NCI-H774 (cell line): ENCODE results near the gene LDLRAD4.

Experiments
- DNase-seq: peaks from one replicate; lab custom pipeline; 2025; lab: John Stamatoyannopoulos, UW

Gene LDLRAD4

GRCh38 chr18:13265911-13266217 is 47.3 kb downstream of the LDLRAD4 start:
- DNase-seq, result no peak

- DNase-seq, result no peak
Observed at GRCh38 chr18:13266218-13267100, 47.9 kb downstream of the LDLRAD4 start.

DNA sequence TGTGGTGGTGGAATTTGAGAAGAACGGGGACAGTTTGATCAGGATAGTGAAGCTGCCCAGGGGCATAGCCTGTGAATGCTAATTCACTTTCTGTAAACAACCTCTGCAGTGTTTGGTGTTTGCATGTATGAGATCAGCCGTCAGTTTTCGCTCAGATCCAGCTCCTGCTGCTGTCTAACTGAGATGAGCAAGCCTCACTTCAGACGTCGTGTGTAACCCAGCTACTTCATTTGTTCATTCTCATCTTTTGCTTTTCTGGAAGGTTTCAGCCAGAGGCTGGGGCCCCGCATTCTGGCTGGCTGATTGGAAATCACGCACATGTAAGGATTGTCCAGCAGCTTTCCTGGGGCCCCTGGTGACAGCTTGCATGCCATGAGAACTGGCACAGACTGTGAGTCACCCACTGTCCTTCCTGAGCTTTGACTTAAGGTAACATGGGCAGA is 48.9 kb downstream of the LDLRAD4 start:
- no peak for DNase-seq

DNA sequence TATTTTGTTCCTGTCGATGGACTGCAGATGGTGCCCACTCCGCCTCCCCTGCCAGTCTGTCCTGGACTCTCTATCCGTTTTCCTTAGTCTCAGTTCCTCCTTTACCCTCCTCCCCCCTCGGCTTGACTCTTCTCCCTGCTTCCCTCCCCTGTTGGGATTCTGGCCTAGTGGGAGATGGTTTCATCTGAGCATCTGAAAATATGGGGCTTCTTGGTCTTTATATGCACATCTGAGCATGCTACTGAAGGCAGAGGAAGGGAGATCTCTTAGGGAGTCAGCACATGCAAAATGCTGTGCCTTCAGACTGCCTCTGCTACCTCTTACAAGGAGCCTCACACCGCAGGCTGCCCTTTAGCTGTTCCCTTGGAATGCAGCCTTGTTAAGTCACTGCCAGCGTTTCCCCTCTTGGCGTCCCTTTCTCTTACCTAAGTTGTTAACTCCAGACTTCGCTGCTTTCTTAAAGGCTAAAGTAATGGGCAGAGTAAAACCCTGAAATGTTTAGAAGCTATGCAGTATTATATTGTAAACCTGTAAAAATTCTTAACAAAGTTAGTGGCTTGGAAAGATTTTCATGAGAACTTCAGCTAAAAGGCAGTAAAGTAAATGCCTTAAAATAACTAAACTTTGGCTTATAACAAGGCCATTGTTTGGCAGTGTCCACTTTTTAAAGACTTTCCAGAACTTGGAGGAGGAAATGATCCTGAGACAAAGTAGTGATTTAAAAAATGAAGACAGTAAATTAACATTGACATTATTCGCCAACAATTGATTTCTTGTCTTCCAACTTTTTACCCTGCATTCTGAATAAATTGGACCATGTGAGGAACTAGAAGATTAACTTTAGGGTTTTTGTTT is 49.8 kb downstream of the LDLRAD4 start:
- no peak for DNase-seq

GRCh38 chr18:13269013-13269280 is 50.4 kb downstream of the LDLRAD4 start:
- DNase-seq, result no peak

- no peak for DNase-seq
Observed at GRCh38 chr18:13269521-13270011, 51.0 kb downstream of the LDLRAD4 start.

- no peak for DNase-seq
Observed at GRCh38 chr18:13270279-13270855, 51.8 kb downstream of the LDLRAD4 start.

DNA sequence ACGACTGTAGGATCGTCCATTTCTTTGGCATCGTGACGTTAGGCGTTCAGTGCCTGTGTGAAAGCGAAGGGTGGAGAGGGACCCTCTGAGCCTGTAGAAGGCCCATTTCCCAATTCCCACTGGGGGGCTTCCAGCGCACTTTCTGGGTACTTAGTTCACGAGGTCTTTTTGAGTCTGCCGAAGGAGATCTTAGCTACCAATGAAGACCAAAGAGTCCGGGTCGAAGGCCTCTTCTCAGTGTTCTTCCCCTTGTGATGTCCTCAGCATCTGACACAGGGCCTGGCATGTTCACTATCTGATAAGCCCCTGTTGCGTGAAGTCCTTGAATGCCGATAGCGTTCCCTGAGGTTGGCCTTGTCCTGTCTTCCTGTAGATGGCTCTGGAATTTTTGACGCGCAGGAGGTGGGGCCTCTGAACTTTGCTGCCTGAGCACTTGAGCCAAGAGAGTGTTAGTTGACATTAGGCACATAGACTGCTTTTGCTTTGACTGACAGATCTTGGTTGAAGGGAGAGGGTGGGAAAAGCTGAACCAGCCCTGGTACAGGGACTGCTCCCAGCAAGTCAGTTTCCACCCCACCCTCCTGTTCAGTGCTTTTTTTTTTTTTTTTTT is 52.8 kb downstream of the LDLRAD4 start:
- DNase-seq, result no peak

GRCh38 chr18:13272416-13272815 is 53.9 kb downstream of the LDLRAD4 start:
- no peak for DNase-seq

DNA sequence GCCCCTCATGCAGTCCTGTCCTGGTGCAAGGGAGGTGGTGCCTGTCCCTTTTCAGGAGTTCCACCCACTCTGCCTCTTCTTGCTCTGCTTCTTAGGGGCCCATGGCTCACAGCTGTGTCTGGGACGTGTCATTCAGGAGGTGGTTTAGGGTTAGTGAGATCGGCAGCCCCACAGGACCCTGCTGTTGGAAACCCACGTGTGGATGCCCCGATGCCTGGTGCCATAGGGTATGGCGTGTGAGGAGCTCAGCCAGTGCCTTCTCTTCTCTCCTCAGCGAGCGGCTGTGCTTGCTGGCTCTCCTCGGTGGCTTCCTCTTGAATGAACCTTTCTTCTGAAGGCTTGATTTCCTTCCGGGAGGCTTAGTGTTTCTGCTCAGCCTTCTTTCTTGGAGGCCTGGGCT is 55.2 kb downstream of the LDLRAD4 start:
- DNase-seq, result no peak

DNA sequence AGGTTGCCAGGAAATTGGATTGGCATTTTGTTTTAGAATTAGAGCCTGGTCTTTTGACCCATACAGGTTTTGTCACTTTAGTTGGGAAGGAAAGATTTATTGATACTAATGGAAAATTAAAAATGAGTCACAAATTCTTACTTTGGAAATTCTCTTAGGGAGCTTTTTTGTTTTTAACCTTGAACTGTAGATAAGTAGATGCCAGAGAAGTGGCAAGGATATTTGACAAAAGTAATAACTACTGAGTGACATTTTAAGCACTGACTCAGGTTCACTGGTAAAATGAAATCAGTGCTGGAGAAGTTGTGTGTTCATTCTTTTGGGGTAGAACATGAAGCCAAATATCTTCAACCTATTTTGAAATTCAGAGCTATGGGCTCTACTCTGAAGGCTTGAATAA is 56.5 kb downstream of the LDLRAD4 start:
- DNase-seq, result no peak

GRCh38 chr18:13276530-13277520 is 58.3 kb downstream of the LDLRAD4 start:
- DNase-seq, result no peak

DNA sequence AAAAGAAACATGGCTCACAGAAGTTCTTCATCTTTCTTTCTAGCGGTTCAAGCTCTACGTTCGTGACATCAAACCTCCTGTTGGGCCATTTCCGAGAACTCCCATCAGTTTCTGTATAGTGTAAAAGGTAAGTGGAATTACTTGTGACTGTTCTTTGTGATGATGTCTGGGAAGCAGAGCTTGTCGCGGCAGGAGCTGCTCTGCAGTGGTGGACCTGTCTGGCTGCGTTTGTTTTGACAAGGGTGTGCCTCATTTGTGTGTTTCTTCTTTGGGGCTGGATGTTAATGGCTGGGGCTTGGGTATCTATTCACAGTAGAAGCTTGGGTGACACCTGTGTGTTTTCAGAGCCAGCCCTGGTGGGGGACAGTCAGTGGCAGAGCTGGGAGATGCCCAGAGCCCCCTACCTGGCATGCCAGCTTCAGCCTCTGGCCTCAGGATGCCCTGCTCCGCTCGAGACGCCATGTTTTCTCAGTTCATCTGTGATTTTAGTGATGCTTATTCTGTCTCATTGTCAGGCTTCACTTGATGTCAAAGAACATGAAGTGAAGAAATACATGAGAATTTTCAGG is 59.6 kb downstream of the LDLRAD4 start:
- DNase-seq, result no peak

DNA sequence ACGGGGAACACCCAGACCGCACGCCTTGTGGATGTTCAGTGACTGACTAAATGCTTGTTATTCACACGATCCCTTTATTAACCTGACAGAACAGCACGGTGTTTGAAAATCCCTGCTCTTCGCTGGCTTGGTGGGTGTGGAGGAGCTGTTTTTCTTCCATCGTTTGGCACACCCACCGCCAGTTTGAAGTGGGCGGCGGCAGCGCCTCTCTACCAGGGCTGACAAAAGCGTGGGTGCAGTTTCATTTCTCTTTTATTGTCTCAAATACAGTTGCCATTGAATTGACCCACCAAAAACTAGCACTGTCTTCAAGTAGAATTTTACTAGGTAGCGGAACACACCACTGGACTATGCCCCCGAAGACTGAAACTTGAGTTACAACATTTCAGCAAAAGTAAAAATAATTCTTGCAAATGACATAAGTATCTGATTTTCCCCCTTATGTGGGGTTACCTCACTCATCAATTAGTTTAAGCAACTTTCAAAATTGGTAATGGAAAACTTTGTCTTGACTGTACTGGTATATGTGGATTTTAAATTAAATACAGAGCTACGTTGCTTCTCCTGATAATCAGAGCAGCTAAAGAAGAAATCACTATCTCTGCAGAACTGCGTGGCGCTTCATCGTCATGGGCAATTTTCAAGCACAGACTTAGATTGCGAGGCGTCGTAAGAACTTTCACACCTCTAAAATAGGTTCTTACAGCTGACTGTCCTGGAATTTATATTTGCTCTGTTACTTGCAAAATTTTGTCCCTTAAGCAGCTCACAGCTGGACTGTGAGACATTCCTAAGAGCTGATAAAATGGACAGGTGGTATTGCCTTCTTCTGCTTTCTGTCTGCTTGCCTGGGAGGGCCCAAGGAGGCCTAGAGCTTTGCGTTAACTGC is 60.9 kb downstream of the LDLRAD4 start:
- DNase-seq, result no peak

- DNase-seq, result no peak
Observed at GRCh38 chr18:13280070-13280795, 61.7 kb downstream of the LDLRAD4 start.

- DNase-seq, result no peak
Observed at GRCh38 chr18:13281406-13281805, 62.8 kb downstream of the LDLRAD4 start.

DNA sequence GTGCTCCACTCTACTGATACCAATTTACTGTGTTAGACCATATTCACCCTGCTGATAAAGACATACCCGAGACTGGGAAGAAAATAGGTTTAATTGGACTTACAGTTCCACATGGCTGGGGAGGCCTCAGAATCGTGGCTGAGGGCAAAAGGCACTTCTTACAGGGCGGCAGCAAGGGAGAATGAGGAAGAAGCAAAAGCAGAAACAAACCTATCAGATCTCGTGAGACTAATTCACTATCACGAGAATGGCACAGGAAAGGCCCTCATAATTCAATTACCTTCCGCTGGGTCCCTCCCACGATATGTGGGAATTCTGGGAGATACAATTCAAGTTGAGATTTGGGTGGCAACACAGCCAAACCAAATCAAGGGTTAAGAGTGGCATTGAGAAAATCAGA is 65.2 kb downstream of the LDLRAD4 start:
- DNase-seq, result no peak

- DNase-seq, result no peak
Observed at GRCh38 chr18:13284330-13285027, 65.9 kb downstream of the LDLRAD4 start.

DNA sequence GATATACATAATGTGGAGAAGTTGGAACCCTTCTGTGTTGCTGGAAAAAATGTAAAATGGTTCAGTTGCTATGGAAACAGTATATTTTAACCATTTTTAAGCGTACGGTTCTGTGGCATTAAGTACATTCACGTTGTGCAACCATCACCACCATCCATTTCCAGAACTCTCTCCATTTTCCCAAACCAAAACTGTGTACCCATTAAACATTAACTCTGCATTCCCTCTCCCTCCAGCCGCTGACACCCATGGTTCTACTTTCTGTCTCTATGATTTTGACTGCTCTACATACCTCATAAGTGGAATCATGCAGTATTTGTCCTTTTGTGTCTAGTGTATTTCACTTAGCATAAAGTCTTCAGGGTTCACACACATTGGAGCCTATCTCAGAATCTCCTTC is 67.3 kb downstream of the LDLRAD4 start:
- DNase-seq, result no peak
